HG03521 (cell line): ENCODE data around the gene KCNF1.

Experiments
- ATAC-seq: cut with Tn5 transposase; IDR thresholded peaks from one replicate; pipeline ENCODE4 v1.9.1; 2021; ENCODE audit warnings: mild to moderate bottlenecking, moderate library complexity; ENCODE audit not compliant: unreplicated experiment

The KCNF1 gene

GRCh38 chr2:10911291-10912075, at the start of gene KCNF1:
KCNF1 (plus strand) TSS chr2:10911934; CDS start chr2:10912427, 493 bp downstream.
- no peak for ATAC-seq

- no peak for ATAC-seq
Measured at GRCh38 chr2:10862330-10862729, 49.4 kb upstream of the KCNF1 start.

- ATAC-seq: no peak
Measured at GRCh38 chr2:10863047-10863446, 48.7 kb upstream of the KCNF1 start.

- peak; percentile 64 for ATAC-seq
Measured at GRCh38 chr2:10863837-10864236, 47.9 kb upstream of the KCNF1 start.

- no peak for ATAC-seq
Measured at GRCh38 chr2:10864251-10864650, 47.5 kb upstream of the KCNF1 start.

GRCh38 chr2:10864861-10865636, 46.7 kb upstream of the KCNF1 start:
- ATAC-seq: peak; percentile 88

- no peak for ATAC-seq
Measured at GRCh38 chr2:10865841-10866240, 45.9 kb upstream of the KCNF1 start.

GRCh38 chr2:10867692-10868420, 43.9 kb upstream of the KCNF1 start:
- ATAC-seq: no peak

- no peak for ATAC-seq
Measured at GRCh38 chr2:10868465-10869314, 43.0 kb upstream of the KCNF1 start.

GRCh38 chr2:10871978-10872377, 39.8 kb upstream of the KCNF1 start:
- no peak for ATAC-seq

- no peak for ATAC-seq
Measured at GRCh38 chr2:10873171-10873570, 38.6 kb upstream of the KCNF1 start.

- no peak for ATAC-seq
Measured at GRCh38 chr2:10873790-10874437, 37.8 kb upstream of the KCNF1 start.

GRCh38 chr2:10875126-10875525, 36.6 kb upstream of the KCNF1 start:
- no peak for ATAC-seq

GRCh38 chr2:10876394-10876793, 35.3 kb upstream of the KCNF1 start:
- ATAC-seq: no peak

- no peak for ATAC-seq
Measured at GRCh38 chr2:10876963-10877362, 34.8 kb upstream of the KCNF1 start.

GRCh38 chr2:10877651-10878111, 34.1 kb upstream of the KCNF1 start:
- ATAC-seq: no peak

GRCh38 chr2:10878268-10878915, 33.3 kb upstream of the KCNF1 start:
- no peak for ATAC-seq

- no peak for ATAC-seq
Measured at GRCh38 chr2:10879159-10879558, 32.6 kb upstream of the KCNF1 start.
